GM21723 (cell line): ENCODE measurements around the gene ANG.
"Not testable (repeated sequence)": the region's sequence is repeated elsewhere in the genome, so short reads cannot be mapped to it uniquely, and the experiment has no call there.

Experiments
- ATAC-seq: cut with Tn5 transposase; IDR thresholded peaks from one replicate; pipeline ENCODE4 v1.9.1; 2021; ENCODE audit warnings: mild to moderate bottlenecking, moderate library complexity; ENCODE audit not compliant: unreplicated experiment

Gene ANG

GRCh38 chr14:20698018-20698329, 9.4 kb downstream of the ANG start:
- ATAC-seq: no peak

- ATAC-seq: no peak
Measured at GRCh38 chr14:20698934-20699333, 10.4 kb downstream of the ANG start.

- ATAC-seq: no peak
Measured at GRCh38 chr14:20699931-20700330, 11.4 kb downstream of the ANG start.

GRCh38 chr14:20700965-20701364, 12.4 kb downstream of the ANG start:
- ATAC-seq: not testable (repeated sequence)

- no peak for ATAC-seq
Measured at GRCh38 chr14:20706657-20707355, 18.2 kb downstream of the ANG start.

GRCh38 chr14:20707622-20708021, 19.1 kb downstream of the ANG start:
- no peak for ATAC-seq

- no peak for ATAC-seq
Measured at GRCh38 chr14:20711261-20711660, 22.7 kb downstream of the ANG start.

- no peak for ATAC-seq
Measured at GRCh38 chr14:20711685-20712084, 23.1 kb downstream of the ANG start.

GRCh38 chr14:20712904-20713303, 24.3 kb downstream of the ANG start:
- ATAC-seq: no peak

GRCh38 chr14:20714593-20715250, 26.2 kb downstream of the ANG start:
- no peak for ATAC-seq

GRCh38 chr14:20719777-20720176, 31.2 kb downstream of the ANG start:
- no peak for ATAC-seq

- ATAC-seq: no peak
Measured at GRCh38 chr14:20720741-20721140, 32.2 kb downstream of the ANG start.

- no peak for ATAC-seq
Measured at GRCh38 chr14:20722016-20722415, 33.5 kb downstream of the ANG start.

GRCh38 chr14:20723488-20723887, 34.9 kb downstream of the ANG start:
- no peak for ATAC-seq

GRCh38 chr14:20726121-20726520, 37.6 kb downstream of the ANG start:
- not testable (repeated sequence) for ATAC-seq

- ATAC-seq: no peak
Measured at GRCh38 chr14:20726531-20726930, 38.0 kb downstream of the ANG start.

- ATAC-seq: no peak
Measured at GRCh38 chr14:20730891-20731290, 42.3 kb downstream of the ANG start.

GRCh38 chr14:20732477-20732876, 43.9 kb downstream of the ANG start:
- ATAC-seq: no peak

- ATAC-seq: no peak
Measured at GRCh38 chr14:20732979-20733635, 44.5 kb downstream of the ANG start.

- no peak for ATAC-seq
Measured at GRCh38 chr14:20733684-20734429, 45.3 kb downstream of the ANG start.

- ATAC-seq: no peak
Measured at GRCh38 chr14:20734430-20734806, 45.9 kb downstream of the ANG start.

- ATAC-seq: not testable (repeated sequence)
Measured at GRCh38 chr14:20738292-20738691, 49.7 kb downstream of the ANG start.
